SK-N-MC (cell line): ENCODE results near the gene ZNF462.

Source experiments
- EZH2 ChIP-seq: fragments of 200-600 bp; sonication (generic); IDR thresholded peaks from one replicate; pipeline ENCODE4 v1.6.1; 2017; ENCODE audit warnings: antibody characterized with exemption
- POLR2AphosphoS5 ChIP-seq: IDR thresholded peaks from 2 replicates; pipeline ENCODE4 v1.6.1; 2012; ENCODE audit warnings: mild to moderate bottlenecking, low read depth, low read length, borderline replicate concordance

DNA sequence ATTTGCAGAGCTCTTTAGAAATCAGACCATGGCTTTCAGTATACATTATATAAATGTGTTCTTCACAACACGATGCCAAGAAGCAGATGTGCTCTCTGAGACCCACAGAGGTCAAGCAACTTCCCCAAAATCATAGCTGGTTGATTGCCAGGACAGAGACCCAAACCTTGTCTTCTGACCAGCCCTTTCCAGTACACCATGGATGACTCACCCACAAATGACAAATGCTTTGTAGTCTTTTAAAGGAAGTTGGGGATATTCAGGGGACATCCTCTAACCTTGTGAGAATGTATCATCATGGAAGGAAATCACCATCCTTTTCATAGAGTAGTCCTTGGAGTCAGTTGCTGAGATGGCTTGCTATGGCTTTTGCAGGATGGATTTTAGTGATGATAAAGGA is 30.1 kb downstream of the ZNF462 start:
- TF ChIP-seq EZH2 (no peak), POLR2AphosphoS5 (no peak)
